Panc1 (cell line): Measurements from ENCODE around the gene SCAMP5. TPM values are rescaled to one million over a fixed set of nuclear protein-coding genes. Genes with fewer than 3 reads are reported as not detected.
A peak's percentile ranks its signal among the peaks of the same experiment; 100 is the strongest.

ENCODE experiments used
- ATAC-seq: fragments of 200-7000 bp; cut with Tn5 transposase; 2 replicates; pipeline ENCODE4 v1.9.1; 2020; ENCODE audit warnings: mild to moderate bottlenecking, moderate library complexity
- Bru-seq: library from RNA; stranded (reverse); fragments of 400-500 nt; gene quantifications from one replicate; lab custom pipeline; 2021; lab: Mats Ljungman, UMichigan
- BruChase-seq, 2 experiments: library from RNA; stranded (reverse); fragments of 400-500 nt; gene quantifications; one replicate each; lab custom pipeline; 2021; lab: Mats Ljungman, UMichigan
- BruUV-seq: library from RNA; stranded (reverse); fragments of 400-500 nt; replicated peaks from 2 replicates; lab custom pipeline; 2021; lab: Mats Ljungman, UMichigan
- CTCF ChIA-PET: fragments of 300-600 bp; sonication (Branson Sonifier 250); formaldehyde crosslinking; loops from one replicate; lab custom pipeline; 2022; ENCODE audit warnings: antibody characterized with exemption; lab: Charles Lee
- POLR2A ChIA-PET: fragments of 300-600 bp; sonication (Branson Sonifier 250); formaldehyde crosslinking; loops from one replicate; lab custom pipeline; 2022; ENCODE audit warnings: antibody characterized with exemption; lab: Charles Lee
- DNase-seq: peaks from one replicate; pipeline ENCODE4 v3.0.0-alpha.2; 2010; ENCODE audit warnings: low read depth, low spot score
- H3K27ac ChIP-seq: 2 replicates; pipeline ENCODE4 v1.5.1; 2011; ENCODE audit warnings: mild to moderate bottlenecking, low read length, inconsistent platforms
- H3K27me3 ChIP-seq: fragments of 200-500 bp; sonication (Bioruptor generic); 2 replicates; pipeline ENCODE4 v1.6.0; 2014; ENCODE audit warnings: low read length, inconsistent platforms; ENCODE audit not compliant: control insufficient read depth, insufficient read depth
- H3K36me3 ChIP-seq: fragments of 200-500 bp; sonication (Bioruptor generic); 2 replicates; pipeline ENCODE4 v1.5.1; 2014; ENCODE audit warnings: inconsistent platforms, mild to moderate bottlenecking, low read length, moderate library complexity; ENCODE audit not compliant: control insufficient read depth, insufficient read depth
- H3K4me1 ChIP-seq: 2 replicates; pipeline ENCODE4 v1.5.1; 2011; ENCODE audit warnings: inconsistent platforms, mild to moderate bottlenecking, low read length, moderate library complexity; ENCODE audit not compliant: control insufficient read depth, insufficient read depth
- H3K4me3 ChIP-seq, 2 experiments: 2 replicates each; pipeline ENCODE4 v1.5.1; 2011 to 2012; ENCODE audit warnings: low read depth in 2 of 2, low read length in 2 of 2, mild to moderate bottlenecking in 2 of 2, inconsistent platforms in 1 of 2, moderate library complexity in 1 of 2
- H3K9me3 ChIP-seq: fragments of 200-500 bp; sonication (Bioruptor generic); 2 replicates; pipeline ENCODE4 v1.5.1; 2014; ENCODE audit warnings: low read depth, mild to moderate bottlenecking, inconsistent platforms, low read length, moderate library complexity; ENCODE audit not compliant: control insufficient read depth, insufficient read depth
- POLR2AphosphoS5 ChIP-seq: IDR thresholded peaks from 2 replicates; pipeline ENCODE4 v1.6.1; 2012; ENCODE audit warnings: mild to moderate bottlenecking, low read depth, low read length, moderate library complexity
- SIN3A ChIP-seq: IDR thresholded peaks from 2 replicates; pipeline ENCODE4 v1.6.1; 2012; ENCODE audit warnings: low read depth, mild to moderate bottlenecking, low read length, moderate library complexity, borderline replicate concordance; ENCODE audit not compliant: insufficient read depth
- TCF7L2 ChIP-seq: IDR thresholded peaks from 2 replicates; pipeline ENCODE4 v1.6.1; 2011; ENCODE audit warnings: mild to moderate bottlenecking, low read depth, low read length, inconsistent platforms
- in situ Hi-C: cut with HindIII; loops from 2 replicates; pipeline ENCODE4 v1.10.0; 2016; ENCODE audit warnings: low sequenced_read_pairs, low pct_unique_long_range_greater_than_20kb
- intact Hi-C: fragments of 100-400 bp; cut with micrococcal nuclease; formaldehyde crosslinking; loops from one replicate; pipeline ENCODE4 v1.10.0; 2022; ENCODE audit not compliant: unreplicated experiment
- long read RNA-seq: library from polyadenylated mRNA; unstranded; transcript quantifications from one replicate; pipeline ENCODE4 v2.0.0, GENCODE V29; 2021; ENCODE audit not compliant: unreplicated experiment
- polyA plus RNA-seq: library from polyadenylated mRNA; unstranded; fragments of >200 nt; gene quantifications from one replicate; pipeline ENCODE4 v1.2.1, GENCODE V29; 2012; ENCODE audit warnings: missing spikeins; ENCODE audit not compliant: insufficient read length
- total RNA-seq: library from RNA; stranded (reverse); gene quantifications from one replicate; pipeline ENCODE4 v1.2.1, GENCODE V29; 2021; ENCODE audit not compliant: unreplicated experiment
- TF ChIP-seq, protein P1 (sequence below), 2 experiments: IDR thresholded peaks; 2 replicates each; pipeline ENCODE4 v1.6.1; 2011 to 2012; ENCODE audit warnings: low read depth in 2 of 2, control low read depth in 1 of 2, low read length in 1 of 2, mild to moderate bottlenecking in 1 of 2, moderate library complexity in 1 of 2; ENCODE audit not compliant: insufficient read depth in 1 of 2
- TF ChIP-seq, protein P2 (sequence below): fragments of 450-650 bp; IDR thresholded peaks from 2 replicates; pipeline ENCODE4 v1.5.1; 2017; ENCODE audit warnings: mild to moderate bottlenecking

The SCAMP5 gene, protein sequence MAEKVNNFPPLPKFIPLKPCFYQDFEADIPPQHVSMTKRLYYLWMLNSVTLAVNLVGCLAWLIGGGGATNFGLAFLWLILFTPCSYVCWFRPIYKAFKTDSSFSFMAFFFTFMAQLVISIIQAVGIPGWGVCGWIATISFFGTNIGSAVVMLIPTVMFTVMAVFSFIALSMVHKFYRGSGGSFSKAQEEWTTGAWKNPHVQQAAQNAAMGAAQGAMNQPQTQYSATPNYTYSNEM
- total RNA-seq (11.2 TPM), Bru-seq, nascent RNA (percentile 49 among the genes with signal in this experiment), BruChase-seq, experiment 1, labeled RNA remaining after a 2-hour chase (percentile 46 among the genes with signal in this experiment), BruChase-seq, experiment 2, labeled RNA remaining after a 6-hour chase (percentile 54 among the genes with signal in this experiment)
- polyA plus RNA-seq, result 13.5 TPM
- long read RNA-seq, partial matches to known transcripts, result 7 of 17 reads
- long read RNA-seq, other reads (novel, unspliced or antisense), result 9 of 17 reads

DNA sequence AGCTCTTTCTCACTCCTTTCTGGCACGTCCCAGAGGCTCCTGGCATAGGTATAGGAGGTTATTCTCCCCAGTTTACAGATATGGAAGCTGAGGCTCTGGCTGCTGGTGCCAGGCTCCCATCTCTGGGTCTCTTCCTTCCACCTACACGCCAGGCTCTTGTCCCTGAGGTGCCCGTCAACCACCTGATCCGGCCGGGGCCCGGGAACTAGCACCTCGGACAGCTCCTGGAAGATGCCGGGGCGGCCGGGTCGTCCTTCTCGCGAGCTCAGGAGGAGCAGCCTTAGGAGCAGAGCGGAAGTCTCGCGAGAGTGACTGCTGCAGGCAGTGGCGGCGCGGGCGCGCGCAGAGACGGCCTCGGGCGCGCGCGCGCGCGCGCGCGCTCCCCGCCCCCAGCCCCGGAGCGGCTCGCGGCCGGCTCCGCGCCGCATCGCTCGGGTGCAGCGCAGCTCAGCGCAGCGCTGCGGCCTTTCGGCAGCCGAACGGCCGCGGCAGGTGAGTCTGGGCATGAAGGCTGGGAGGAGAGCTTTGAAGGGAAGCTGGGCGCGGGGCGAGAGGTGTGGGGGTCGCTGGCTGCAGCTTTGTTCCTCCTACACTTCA lies at the start of gene SCAMP5:
Gene SCAMP5 (plus strand): TSS at position 382 of the 597 bp plus-strand sequence. CDS start 16,277 bp downstream, outside the sequence.
- DNase-seq, result peak; percentile 41
- no peak within 1 kb of the TSS for H3K27ac ChIP-seq
- in situ Hi-C loops (no loop called here), intact Hi-C loops (no loop called here)
- peaks cover 3% of the 10 kb centered on the region; the same call in 1 of the 2 replicates for H3K4me1 ChIP-seq
- no peaks in the 10 kb centered on the region for H3K9me3 ChIP-seq
- ATAC-seq, result peak; percentile 92
- H3K36me3 ChIP-seq, result no peaks in the 10 kb centered on the region
- 0 out of 2 replicates have a peak, but pooled peaks have one; percentile 18 for TF ChIP-seq TCF7L2
- TF ChIP-seq, protein P1, sequence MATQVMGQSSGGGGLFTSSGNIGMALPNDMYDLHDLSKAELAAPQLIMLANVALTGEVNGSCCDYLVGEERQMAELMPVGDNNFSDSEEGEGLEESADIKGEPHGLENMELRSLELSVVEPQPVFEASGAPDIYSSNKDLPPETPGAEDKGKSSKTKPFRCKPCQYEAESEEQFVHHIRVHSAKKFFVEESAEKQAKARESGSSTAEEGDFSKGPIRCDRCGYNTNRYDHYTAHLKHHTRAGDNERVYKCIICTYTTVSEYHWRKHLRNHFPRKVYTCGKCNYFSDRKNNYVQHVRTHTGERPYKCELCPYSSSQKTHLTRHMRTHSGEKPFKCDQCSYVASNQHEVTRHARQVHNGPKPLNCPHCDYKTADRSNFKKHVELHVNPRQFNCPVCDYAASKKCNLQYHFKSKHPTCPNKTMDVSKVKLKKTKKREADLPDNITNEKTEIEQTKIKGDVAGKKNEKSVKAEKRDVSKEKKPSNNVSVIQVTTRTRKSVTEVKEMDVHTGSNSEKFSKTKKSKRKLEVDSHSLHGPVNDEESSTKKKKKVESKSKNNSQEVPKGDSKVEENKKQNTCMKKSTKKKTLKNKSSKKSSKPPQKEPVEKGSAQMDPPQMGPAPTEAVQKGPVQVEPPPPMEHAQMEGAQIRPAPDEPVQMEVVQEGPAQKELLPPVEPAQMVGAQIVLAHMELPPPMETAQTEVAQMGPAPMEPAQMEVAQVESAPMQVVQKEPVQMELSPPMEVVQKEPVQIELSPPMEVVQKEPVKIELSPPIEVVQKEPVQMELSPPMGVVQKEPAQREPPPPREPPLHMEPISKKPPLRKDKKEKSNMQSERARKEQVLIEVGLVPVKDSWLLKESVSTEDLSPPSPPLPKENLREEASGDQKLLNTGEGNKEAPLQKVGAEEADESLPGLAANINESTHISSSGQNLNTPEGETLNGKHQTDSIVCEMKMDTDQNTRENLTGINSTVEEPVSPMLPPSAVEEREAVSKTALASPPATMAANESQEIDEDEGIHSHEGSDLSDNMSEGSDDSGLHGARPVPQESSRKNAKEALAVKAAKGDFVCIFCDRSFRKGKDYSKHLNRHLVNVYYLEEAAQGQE (IDR thresholded peaks at IDR 0.05; ENCODE audit: insufficient read depth in 1 of 2, low read depth in 2 of 2, low read length in 1 of 2), result peak; percentile 99
- no peak for TF ChIP-seq POLR2AphosphoS5
- TF ChIP-seq, protein P2, sequence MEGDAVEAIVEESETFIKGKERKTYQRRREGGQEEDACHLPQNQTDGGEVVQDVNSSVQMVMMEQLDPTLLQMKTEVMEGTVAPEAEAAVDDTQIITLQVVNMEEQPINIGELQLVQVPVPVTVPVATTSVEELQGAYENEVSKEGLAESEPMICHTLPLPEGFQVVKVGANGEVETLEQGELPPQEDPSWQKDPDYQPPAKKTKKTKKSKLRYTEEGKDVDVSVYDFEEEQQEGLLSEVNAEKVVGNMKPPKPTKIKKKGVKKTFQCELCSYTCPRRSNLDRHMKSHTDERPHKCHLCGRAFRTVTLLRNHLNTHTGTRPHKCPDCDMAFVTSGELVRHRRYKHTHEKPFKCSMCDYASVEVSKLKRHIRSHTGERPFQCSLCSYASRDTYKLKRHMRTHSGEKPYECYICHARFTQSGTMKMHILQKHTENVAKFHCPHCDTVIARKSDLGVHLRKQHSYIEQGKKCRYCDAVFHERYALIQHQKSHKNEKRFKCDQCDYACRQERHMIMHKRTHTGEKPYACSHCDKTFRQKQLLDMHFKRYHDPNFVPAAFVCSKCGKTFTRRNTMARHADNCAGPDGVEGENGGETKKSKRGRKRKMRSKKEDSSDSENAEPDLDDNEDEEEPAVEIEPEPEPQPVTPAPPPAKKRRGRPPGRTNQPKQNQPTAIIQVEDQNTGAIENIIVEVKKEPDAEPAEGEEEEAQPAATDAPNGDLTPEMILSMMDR, result no peak
- TF ChIP-seq SIN3A, result peak; percentile 93; the same call in 1 of the 2 replicates
- CTCF ChIA-PET, result interaction anchor here (0.5 to 0.7 kb wide), 2 partner anchors 162 to 415 kb away, joined by 3 read pairs; no protein-coding TSS in a partner anchor
- peak within 1 kb of the TSS; percentile 57 to 69 for H3K4me3 ChIP-seq
- BruUV-seq, result no TSS peak
- H3K27me3 ChIP-seq, result peaks cover 5% of the 10 kb centered on the region; the same call in 1 of the 2 replicates
- POLR2A ChIA-PET, result interaction anchor here (0.5 kb wide), 1 partner anchor 219 kb away, joined by 4 read pairs; no protein-coding TSS in a partner anchor

DNA sequence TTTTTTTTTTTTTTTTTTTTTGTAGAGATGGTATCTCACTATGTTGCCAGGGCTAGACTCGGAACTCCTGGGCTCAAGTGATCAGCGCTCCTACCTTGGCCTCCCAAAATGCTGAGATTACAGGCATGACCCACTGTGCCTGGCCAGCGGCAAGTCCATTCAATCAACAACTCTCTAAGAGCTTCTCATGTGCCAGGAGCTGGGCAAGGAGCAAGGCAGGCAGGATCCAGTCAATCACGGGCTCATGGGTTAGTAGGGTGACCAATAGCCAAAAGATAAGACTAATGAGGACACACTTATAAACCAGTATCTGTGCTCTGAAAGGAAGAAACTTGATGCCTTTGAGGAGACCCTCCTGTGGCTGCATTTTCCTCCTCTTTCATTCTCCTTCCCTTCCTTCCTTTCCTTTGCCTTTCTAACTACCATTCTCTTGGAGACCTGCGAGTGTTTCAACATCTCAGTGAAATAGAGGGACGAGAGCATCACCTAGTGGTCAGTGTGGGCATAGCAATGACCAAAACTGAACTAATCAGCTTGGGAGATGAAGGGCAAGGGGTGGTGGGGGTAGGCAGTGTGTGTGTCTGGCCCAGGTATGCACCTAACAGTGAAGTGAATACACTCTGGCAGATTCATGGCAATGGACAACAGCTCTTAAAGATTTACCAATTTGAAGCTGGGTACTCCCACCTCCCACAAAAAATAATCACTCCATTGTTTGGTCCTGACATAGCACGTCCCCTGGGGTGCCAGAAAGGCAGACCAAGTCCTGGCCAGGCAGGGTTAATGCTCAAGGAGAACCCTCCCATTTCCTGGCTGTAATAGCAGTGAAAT lies 45.1 kb upstream of the SCAMP5 start:
- POLR2A ChIA-PET, result interaction anchor here (0.6 kb wide), 2 partner anchors 12 to 314 kb away, joined by 3 read pairs; partner anchors contain the start of gene COX5A
- BruUV-seq, result no TSS peak
- in situ Hi-C loops, result no loop called here

More for the DNA sequence above, 45.1 kb upstream of the SCAMP5 start:
- CTCF ChIA-PET, result interaction anchor here (0.5 to 2.4 kb wide), 10 partner anchors 12 to 798 kb away, joined by 3 to 12 read pairs (median 4); no protein-coding TSS in a partner anchor
- TF ChIP-seq SIN3A, result no peak
- TF ChIP-seq, protein P2, result peak; percentile 99
- no peak for TF ChIP-seq TCF7L2
- Histone ChIP-seq H3K9me3 (no peaks in the 10 kb centered on the region), H3K27ac (no peak overlapping the region), H3K36me3 (no peaks in the 10 kb centered on the region), H3K27me3 (no peaks in the 10 kb centered on the region), H3K4me1 (peaks cover 25% of the 10 kb centered on the region), H3K4me3 (no peak overlapping the region)
- ATAC-seq (peak; percentile 84), DNase-seq (peak; percentile 89)
- intact Hi-C loops, result loop anchor here (10.0 kb wide), 1 partner anchor 175 kb away; no protein-coding TSS in a partner anchor
